ENCODE results near the gene USH1G. TPM values are rescaled to one million over a fixed set of nuclear protein-coding genes. Genes with fewer than 3 reads are reported as not detected.

The USH1G gene
- total RNA-seq, 2 donors from 2014 or later = 1.1 TPM; not detected in 1

- Histone ChIP-seq H3K9me3 (no peaks in the 10 kb centered on the region), H3K4me3 (no peak overlapping the region), H3K27ac (no peak overlapping the region), H3K27me3 (replicated peaks; ENCODE audit: insufficient read depth) (no peaks in the 10 kb centered on the region), H3K36me3 (no peaks in the 10 kb centered on the region), H3K4me1 (replicated peaks) (no peaks in the 10 kb centered on the region)
- no peak for DNase-seq (ENCODE audit: low spot score)
- WGBS = 88% methylated on average over 15 of the region's 15 CpGs
- TF ChIP-seq POLR2AphosphoS5 (IDR thresholded peaks at IDR 0.05) (no peak), POLR2A (IDR thresholded peaks at IDR 0.05) (no peak), CTCF (IDR thresholded peaks at IDR 0.05) (no peak)
- intact Hi-C loops (cut with DNase I) = no loop called here
These were observed 31.1 kb upstream of the USH1G start for GRCh38 chr17:74954115-74954514.

GRCh38 chr17:74953134-74953687 is 30.2 kb upstream of the USH1G start:
- Histone ChIP-seq H3K4me1 (replicated peaks) (no peaks in the 10 kb centered on the region), H3K36me3 (no peaks in the 10 kb centered on the region), H3K27ac (no peak overlapping the region), H3K4me3 (no peak overlapping the region), H3K27me3 (replicated peaks; ENCODE audit: insufficient read depth) (no peaks in the 10 kb centered on the region), H3K9me3 (no peaks in the 10 kb centered on the region)
- WGBS = 80% methylated on average over 11 of the region's 11 CpGs
- intact Hi-C loops (cut with DNase I) = no loop called here
- TF ChIP-seq POLR2A (IDR thresholded peaks at IDR 0.05) (no peak), POLR2AphosphoS5 (IDR thresholded peaks at IDR 0.05) (no peak), CTCF (IDR thresholded peaks at IDR 0.05) (no peak)
- no peak for DNase-seq (ENCODE audit: low spot score)

GRCh38 chr17:74952431-74953133 is 29.5 kb upstream of the USH1G start:
- Histone ChIP-seq H3K4me1 (replicated peaks) (no peaks in the 10 kb centered on the region), H3K4me3 (no peak overlapping the region), H3K36me3 (no peaks in the 10 kb centered on the region), H3K27me3 (replicated peaks; ENCODE audit: insufficient read depth) (no peaks in the 10 kb centered on the region), H3K9me3 (no peaks in the 10 kb centered on the region), H3K27ac (no peak overlapping the region)
- TF ChIP-seq POLR2A (IDR thresholded peaks at IDR 0.05) (no peak), CTCF (IDR thresholded peaks at IDR 0.05) (no peak), POLR2AphosphoS5 (IDR thresholded peaks at IDR 0.05) (no peak)
- DNase-seq (ENCODE audit: low spot score) = no peak
- 78% methylated on average over 24 of the region's 24 CpGs for WGBS
- intact Hi-C loops (cut with DNase I) = no loop called here

GRCh38 chr17:74951680-74952421 is 28.8 kb upstream of the USH1G start:
- no peak for TF ChIP-seq CTCF (IDR thresholded peaks at IDR 0.05)
- TF ChIP-seq POLR2AphosphoS5 (IDR thresholded peaks at IDR 0.05) = no peak
- no peak for TF ChIP-seq POLR2A (IDR thresholded peaks at IDR 0.05)
- intact Hi-C loops (cut with DNase I) = no loop called here
- H3K4me1 ChIP-seq (replicated peaks) = no peaks in the 10 kb centered on the region
- H3K9me3 ChIP-seq = no peaks in the 10 kb centered on the region
- H3K36me3 ChIP-seq = no peaks in the 10 kb centered on the region
- DNase-seq (ENCODE audit: low spot score) = no peak
- no peak overlapping the region for H3K4me3 ChIP-seq
- 70% methylated on average over 30 of the region's 32 CpGs for WGBS
- H3K27me3 ChIP-seq (replicated peaks; ENCODE audit: insufficient read depth) = no peaks in the 10 kb centered on the region
- H3K27ac ChIP-seq = no peak overlapping the region
